Measurements from ENCODE around the gene COPS7A.

Gene COPS7A

GRCh38 chr12:6775185-6776174 is 51.6 kb downstream of the COPS7A start:
- H3K9me3 Mint-ChIP-seq (ENCODE audit: low read depth) = no peaks in the 10 kb centered on the region
- peaks cover 65% of the 10 kb centered on the region for H3K4me1 Mint-ChIP-seq (ENCODE audit: low read depth)
- H3K27me3 Mint-ChIP-seq = no peaks in the 10 kb centered on the region
- peaks cover 3% of the 10 kb centered on the region for H3K36me3 Mint-ChIP-seq
- H3K4me3 Mint-ChIP-seq = peak overlapping the region; percentile 86
- peak overlapping the region; percentile 85 for H3K27ac Mint-ChIP-seq

DNA sequence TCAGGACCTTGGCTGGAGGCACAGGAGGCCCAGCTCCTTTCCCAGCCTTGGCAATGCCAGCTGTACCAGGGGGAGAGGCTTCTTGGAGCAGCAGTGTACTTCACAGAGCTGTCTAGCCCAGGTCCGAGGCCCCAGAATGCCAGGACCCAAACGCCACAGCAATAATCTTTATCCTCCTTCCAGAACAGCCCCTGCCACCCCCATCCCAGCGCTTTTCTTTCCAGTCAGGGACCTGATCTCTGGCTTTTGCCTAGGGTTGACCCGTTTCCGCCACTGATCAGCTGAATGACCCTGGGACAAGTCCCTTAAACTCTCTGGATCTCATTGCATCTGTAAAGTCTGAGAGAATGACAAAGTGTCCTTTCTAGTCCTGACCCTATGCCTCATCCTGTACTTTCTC is 53.5 kb downstream of the COPS7A start:
- Mint-ChIP-seq H3K9me3 (ENCODE audit: low read depth) (no peaks in the 10 kb centered on the region), H3K4me3 (no peak overlapping the region), H3K4me1 (ENCODE audit: low read depth) (peaks cover 53% of the 10 kb centered on the region), H3K27me3 (no peaks in the 10 kb centered on the region), H3K36me3 (peaks cover 3% of the 10 kb centered on the region), H3K27ac (no peak overlapping the region)

GRCh38 chr12:6778217-6778573 is 54.3 kb downstream of the COPS7A start:
- peaks cover 50% of the 10 kb centered on the region for H3K4me1 Mint-ChIP-seq (ENCODE audit: low read depth)
- no peaks in the 10 kb centered on the region for H3K9me3 Mint-ChIP-seq (ENCODE audit: low read depth)
- peak overlapping the region; percentile 67 for H3K27ac Mint-ChIP-seq
- peaks cover 3% of the 10 kb centered on the region for H3K36me3 Mint-ChIP-seq
- H3K4me3 Mint-ChIP-seq = peak overlapping the region; percentile 86
- H3K27me3 Mint-ChIP-seq = no peaks in the 10 kb centered on the region

GRCh38 chr12:6778574-6779550 is 55.0 kb downstream of the COPS7A start:
- peak overlapping the region; percentile 67 for H3K27ac Mint-ChIP-seq
- H3K4me1 Mint-ChIP-seq (ENCODE audit: low read depth) = peaks cover 47% of the 10 kb centered on the region
- no peaks in the 10 kb centered on the region for H3K9me3 Mint-ChIP-seq (ENCODE audit: low read depth)
- H3K27me3 Mint-ChIP-seq = no peaks in the 10 kb centered on the region
- peak overlapping the region; percentile 86 for H3K4me3 Mint-ChIP-seq
- peaks cover 3% of the 10 kb centered on the region for H3K36me3 Mint-ChIP-seq

GRCh38 chr12:6779708-6780432 is 56.0 kb downstream of the COPS7A start:
- no peaks in the 10 kb centered on the region for H3K36me3 Mint-ChIP-seq
- H3K27me3 Mint-ChIP-seq = no peaks in the 10 kb centered on the region
- peak overlapping the region; percentile 1 for H3K4me3 Mint-ChIP-seq
- peaks cover 41% of the 10 kb centered on the region for H3K4me1 Mint-ChIP-seq (ENCODE audit: low read depth)
- no peak overlapping the region for H3K27ac Mint-ChIP-seq
- no peaks in the 10 kb centered on the region for H3K9me3 Mint-ChIP-seq (ENCODE audit: low read depth)

- Mint-ChIP-seq H3K4me3 (no peak overlapping the region), H3K4me1 (ENCODE audit: low read depth) (peaks cover 35% of the 10 kb centered on the region), H3K27ac (no peak overlapping the region), H3K36me3 (no peaks in the 10 kb centered on the region), H3K9me3 (ENCODE audit: low read depth) (no peaks in the 10 kb centered on the region), H3K27me3 (no peaks in the 10 kb centered on the region)
These were observed 56.7 kb downstream of the COPS7A start for GRCh38 chr12:6780573-6780972.

Measured in activated naive CD8-positive, alpha-beta T cell (primary cell).